IPS-NIHi11 (cell line): ENCODE measurements around the gene CELSR3.

Experiments
- DNase-seq: peaks from one replicate; pipeline ENCODE4 v3.0.0; 2012; ENCODE audit warnings: mixed read lengths, low spot score

CELSR3 gene

GRCh38 chr3:48633743-48634142 is 28.9 kb downstream of the CELSR3 start:
- no peak for DNase-seq

DNA sequence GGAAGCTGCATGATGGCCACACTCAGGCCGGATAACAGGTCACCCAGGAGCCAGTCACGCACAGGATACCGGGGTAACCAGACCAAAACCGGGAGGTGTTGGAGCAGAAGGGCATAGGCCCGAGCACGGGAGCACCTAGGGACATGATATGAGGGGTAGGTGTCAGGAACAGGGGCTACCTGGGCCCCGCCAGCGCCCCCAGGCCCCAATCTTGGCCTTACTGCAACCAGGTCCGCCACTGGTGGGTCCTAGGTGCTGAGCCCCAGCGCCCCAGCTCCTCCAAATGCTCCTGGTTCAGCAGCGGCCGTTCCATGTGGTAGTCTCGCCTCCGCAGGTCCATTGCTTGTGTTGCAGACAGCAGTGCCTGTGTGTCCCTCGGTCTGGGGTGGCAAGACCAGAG is 29.4 kb downstream of the CELSR3 start:
- DNase-seq: no peak

DNA sequence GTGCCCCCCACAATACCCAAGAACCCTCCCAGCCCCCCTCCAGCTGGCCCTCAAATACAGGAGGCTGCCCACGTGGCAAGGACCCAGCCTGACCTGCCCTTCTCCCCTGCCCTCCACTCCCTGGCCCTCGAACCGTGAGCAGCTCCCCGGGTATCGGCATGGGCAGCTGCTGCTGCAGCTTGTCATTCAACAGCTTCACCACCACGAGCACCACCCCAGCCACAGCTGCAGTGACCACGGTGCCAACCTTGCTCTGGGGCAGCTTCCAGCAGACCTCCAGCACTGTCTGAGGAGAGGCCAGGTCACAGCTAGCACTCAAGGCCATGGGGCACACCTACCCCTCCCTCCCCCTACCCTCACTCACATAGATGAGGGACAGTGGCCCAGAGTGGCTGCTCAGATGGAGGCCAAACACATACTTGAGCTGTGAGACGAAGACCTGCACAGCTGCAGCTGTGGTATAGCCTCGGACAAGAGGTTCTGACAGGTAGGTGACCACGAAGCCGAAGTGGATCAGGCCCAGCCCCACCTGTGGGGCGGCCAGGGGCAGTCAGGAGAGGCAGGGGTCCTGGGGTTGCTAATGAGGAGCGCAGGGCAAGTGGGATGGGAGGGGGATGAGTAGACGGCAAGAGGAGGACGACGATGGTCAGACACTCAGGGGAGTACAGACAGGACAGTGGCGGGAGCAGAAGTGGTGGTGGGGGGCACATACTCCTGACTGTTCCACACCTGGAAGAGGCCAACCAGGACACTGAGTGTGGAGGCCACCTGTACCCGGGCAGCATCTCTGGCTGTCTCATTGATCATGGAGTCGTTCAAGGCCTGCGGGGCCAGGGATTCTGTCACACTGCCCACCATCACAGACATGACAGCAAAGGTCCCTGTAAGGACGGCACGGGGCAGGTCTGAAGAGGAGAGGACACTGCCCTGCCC is 30.9 kb downstream of the CELSR3 start:
- no peak for DNase-seq

DNA sequence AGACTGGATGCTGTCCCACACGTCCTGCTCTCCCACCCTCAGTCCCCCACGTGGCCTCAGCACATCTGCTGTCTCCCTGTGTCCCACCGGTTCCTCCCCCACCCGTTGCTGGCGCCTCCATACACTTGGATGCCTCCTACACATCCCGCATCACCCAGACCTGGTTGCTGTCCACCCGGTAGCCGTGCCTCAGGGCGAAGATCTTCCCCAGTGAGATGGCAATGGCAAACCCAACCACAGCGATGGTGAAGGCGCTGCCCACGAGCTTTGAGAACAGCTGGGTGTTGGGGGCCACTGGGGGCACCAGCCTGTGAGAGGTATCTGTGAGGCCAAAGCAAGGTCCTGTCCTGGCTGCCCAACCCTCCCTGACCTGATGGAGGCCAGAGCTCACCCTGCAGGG is 31.9 kb downstream of the CELSR3 start:
- DNase-seq: no peak

GRCh38 chr3:48630407-48630806 is 32.3 kb downstream of the CELSR3 start:
- no peak for DNase-seq

GRCh38 chr3:48629894-48630293 is 32.8 kb downstream of the CELSR3 start:
- no peak for DNase-seq

DNA sequence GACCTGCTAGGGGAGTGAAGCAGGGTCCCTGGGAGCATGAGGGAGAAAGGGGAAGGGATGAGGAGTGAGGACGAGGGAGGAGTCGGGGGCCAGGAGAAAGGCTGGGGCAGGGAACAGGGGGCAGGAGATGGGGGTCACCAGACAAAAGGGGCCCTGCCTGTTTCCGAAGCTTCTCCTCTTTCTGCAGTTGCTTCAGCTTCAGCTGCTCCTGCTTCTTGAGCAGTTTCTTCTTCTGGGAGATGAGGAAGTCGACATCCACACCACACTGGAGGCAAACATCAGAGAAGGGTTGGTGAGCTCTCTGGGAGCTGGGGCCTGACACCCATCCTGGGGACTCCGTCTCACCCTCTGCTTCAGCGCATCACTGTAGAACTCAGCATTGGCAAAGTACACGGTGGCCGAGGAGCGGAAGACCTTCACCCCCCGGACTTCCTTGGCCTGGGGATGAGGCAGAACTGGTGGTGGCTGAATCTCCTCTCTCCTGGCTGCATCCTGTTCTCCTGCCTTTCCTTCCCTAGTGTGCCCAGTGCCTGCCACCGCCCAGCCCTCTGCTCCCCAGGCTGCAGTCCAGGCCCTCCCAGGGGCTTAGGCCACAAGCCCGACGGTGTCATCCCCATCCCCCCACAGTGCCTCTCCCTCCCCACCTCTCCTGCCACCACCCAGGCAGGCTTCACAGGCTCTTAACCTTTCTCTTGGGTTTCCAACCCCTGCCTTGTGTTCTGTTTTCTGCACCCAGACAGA is 34.2 kb downstream of the CELSR3 start:
- no peak for DNase-seq

DNA sequence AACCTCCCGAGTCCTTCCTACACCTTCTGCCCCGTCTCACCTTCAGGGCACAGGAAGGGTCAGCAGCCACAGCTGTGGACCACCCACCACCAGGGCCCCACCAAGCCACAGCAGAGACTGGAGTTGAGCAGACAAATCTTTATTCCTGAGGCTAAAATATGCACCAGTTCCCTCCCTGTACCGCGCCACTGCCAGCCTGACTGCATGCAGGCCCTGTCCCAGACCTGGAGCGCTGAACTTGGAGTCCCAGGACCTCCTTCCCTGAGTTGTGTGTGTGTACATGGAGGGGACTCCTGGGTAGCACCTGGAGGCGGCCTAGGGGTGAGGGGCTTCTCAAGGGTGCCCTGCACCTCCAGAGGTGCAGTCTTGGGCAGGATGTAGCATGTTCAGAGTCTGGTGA is 37.1 kb downstream of the CELSR3 start:
- no peak for DNase-seq

- no peak for DNase-seq
Observed at GRCh38 chr3:48624767-48625166, 37.9 kb downstream of the CELSR3 start.

DNA sequence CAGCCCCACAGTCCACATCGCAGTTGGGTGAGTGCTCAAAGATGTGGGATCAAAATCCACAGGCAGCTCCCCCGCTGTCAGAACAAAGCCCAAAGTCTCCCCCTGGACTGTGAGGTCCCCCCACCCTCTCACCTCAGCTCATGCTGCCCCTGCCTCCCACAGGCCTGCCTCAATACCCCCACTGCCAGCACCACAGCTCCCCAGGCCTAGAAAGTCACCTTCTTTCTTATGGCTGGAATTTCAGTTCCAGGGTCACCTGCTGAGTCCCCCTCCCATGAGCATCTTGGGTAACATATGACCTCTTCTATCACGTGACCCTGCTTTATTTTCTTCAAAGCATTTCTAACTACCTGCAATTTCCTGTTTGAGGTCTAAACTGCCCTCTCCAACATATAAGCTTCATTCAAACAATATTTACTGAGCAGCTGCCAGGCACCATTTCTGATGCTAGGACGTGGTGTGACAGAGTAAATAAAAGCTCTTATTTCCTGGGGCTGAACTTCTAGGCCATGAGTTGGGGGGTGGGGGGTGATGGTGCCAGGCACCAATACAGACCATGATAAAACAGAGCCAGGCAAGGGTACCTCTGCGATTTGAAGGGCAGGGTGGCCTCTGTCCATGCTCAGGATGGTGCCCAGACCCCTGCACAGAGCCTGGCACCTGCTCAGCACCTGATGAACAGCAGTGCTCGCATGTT is 38.7 kb downstream of the CELSR3 start:
- DNase-seq: no peak

GRCh38 chr3:48621461-48621869 is 41.2 kb downstream of the CELSR3 start, which contains the start of gene TMEM89:
Gene TMEM89 (minus strand): TSS chr3:48621769. CDS start chr3:48621756, 13 bp downstream.
- DNase-seq: no peak

DNA sequence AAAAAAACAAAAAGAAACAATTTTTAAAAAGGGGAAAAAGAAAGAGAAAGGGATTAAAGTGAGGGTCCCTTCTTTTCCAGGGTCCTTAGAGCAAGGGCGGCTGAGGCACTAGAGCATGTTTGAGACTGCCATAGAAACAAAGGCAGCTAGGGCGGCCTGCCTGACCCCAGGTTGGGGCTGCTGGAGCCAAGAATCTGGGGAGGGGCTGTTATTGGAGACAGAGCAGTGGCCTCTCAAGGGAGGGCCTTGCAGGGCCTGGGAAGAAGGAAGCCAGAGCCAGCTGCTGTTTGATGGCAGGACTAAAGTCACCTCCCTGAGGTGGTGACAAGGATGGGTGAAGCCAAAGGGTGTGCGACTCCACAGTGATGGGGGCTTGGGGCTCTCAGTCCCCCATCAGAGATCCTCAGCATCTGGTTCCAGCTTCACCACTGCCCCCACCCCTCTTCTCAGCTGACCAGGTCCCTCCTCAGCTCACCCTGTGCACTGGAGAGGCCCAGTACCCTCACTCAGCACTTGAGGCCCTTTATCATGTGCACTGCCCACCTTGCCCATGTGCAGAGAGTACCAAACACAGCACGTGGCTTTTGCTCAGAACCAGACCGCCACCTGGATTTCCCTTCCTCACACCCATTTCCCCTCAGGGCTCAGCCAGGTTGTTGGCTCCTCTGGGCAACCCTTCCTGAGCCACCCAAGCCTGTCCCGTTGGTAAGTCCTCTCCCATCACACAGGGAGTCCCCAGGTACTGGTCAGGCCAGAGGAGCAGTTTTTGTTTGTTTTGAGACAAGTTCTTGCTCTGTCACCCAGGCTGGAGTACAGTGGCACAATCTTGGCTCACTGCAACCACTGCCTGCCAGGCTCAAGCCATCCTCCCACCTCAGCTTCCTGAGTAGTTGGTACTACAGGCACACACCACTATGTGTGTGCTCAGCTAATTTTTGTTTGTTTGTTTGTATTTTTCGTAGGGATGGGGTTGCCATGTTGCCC is 42.9 kb downstream of the CELSR3 start:
- DNase-seq: no peak

DNA sequence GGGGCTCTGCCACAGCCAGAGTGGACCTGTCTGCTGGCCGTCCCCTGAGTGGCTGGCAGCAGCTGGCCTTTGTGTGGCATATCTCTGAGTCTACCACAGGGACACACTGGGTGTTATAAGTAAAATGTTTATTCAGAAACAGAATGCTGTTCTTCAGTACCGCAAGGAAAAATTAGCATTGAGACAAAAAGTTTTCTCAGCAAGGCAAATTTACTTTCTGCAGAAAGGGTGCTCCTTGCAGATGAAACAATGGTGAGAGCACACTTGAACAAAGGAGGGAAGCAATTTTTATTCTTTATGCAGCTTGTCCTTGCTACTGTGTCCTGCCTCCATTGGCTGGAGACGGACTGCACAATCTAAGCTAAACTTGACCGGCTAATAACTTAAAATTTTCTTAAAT is 45.1 kb downstream of the CELSR3 start:
- no peak for DNase-seq

GRCh38 chr3:48614044-48614443 is 48.6 kb downstream of the CELSR3 start:
- no peak for DNase-seq

DNA sequence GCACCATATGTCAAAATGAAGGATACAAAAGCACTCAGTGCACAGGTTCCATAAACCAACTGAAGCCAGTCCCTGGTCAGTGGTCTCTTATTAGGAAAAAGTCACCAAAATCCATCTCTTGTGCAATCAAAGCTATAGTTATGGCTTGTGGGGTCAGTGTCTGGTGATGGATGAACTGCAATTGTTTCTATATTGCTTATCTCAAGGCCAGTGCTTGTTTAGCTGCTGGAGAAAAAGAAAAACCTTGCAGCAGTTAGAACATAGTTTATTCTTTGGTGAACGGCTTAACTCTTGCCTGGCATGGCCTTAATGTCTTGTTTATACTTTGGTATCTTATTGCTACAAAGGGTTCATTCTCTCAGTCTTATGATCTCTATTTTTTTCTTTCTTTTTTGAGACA is 50.4 kb downstream of the CELSR3 start:
- no peak for DNase-seq

DNA sequence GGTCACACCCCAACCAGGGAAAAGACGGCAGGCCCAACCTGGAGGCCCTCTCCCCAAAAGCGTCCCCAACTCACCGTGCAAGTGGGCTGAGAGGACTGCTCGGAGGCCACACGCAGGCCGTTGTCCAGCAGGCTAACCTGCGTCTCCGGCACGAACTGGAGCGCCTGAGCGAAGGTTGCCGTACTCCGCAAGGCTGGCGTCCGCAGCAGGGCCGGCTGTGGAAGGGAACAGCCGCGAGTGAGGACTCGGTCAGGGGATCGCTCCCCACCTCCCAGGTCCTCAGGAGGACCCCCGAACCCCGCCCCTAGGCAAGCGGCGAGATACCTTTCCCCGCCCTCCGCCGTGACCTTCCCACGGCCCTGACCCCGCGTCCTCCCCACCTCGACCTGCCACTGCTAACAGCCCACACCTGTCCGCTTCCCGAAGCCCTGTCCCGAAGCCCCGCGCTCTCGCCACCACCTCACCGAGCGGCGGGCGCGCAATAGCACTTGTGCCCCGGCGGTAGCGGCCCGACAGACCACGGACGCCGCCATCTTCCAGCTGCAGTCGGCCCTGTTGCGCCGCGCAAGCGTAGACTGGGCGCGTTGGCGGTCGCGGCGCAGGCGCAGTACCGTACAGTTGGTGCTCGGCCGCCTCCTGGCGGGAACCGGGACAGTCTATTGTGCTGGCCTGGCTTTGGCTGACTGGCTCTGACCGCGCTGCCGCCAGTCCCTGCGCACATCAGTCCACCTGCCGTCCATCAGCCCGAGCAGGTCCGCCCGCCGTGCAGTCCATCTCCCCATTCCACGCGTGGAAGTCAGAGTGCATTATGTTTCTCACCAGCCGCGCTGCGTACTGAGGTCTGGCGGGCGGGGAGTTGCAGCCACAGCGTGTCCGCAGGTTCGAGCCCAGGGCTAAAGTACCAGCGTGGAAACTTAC is 53.3 kb downstream of the CELSR3 start, which contains the start of gene UQCRC1:
Gene UQCRC1 (minus strand): TSS at position 559 of the 918 bp plus-strand sequence. CDS start 26 bp downstream, at position 533.
- DNase-seq: peak; percentile 97

DNA sequence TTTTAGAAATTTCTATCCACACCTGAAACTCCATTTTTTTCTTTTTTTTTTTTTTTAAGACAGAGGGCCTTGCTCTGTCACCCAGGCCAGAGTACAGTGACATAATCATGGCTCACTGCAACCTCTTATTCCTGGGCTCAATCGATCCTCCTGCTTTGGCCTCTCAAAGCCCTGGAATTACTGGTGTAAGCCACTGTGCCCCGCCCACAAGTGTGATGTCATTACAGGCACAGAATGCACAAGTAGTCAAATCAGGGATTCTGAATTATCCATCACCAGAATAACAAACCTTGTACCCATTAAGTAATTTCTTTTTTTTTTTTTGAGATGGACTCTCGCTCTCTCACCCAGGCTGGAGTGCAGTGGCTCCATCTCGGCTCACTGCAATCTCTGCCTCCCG is 55.2 kb downstream of the CELSR3 start:
- no peak for DNase-seq

DNA sequence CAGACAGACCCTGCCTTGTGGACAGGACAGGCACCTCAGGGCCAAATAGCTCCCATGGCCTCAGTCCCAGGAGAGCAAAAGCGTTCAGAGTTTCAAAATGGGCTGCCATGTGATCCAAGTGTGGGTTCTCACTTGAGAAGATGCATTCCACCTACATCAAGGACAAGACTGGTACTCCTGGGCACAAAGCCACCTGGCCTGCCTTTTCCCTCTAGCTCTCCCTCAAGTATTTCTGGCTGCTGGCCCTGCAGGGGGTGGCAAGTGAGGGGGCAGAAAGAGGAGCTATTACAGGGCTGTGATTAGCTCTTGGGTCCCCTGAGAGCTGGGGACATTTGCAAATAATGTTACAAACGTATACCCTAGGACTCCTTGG is 61.1 kb downstream of the CELSR3 start:
- no peak for DNase-seq

- DNase-seq: no peak
Observed at GRCh38 chr3:48600711-48601621, 61.7 kb downstream of the CELSR3 start.
